DOHH2 (cell line): ENCODE measurements around the gene KLHL26.

Experiments
- H3F3A ChIP-seq: fragments of 200-600 bp; sonication (generic), shearing (Covaris generic); 2 replicates; pipeline ENCODE4 v1.6.0; 2016; ENCODE audit warnings: antibody characterized with exemption, mild to moderate bottlenecking; ENCODE audit not compliant: control insufficient read depth, insufficient read depth
- H3K27ac ChIP-seq: fragments of 200-600 bp; sonication (generic); 2 replicates; pipeline ENCODE4 v1.5.1; 2014; ENCODE audit warnings: low read depth, mild to moderate bottlenecking, low read length, moderate library complexity
- H3K27me3 ChIP-seq: fragments of 200-600 bp; sonication (generic); 2 replicates; pipeline ENCODE4 v1.6.1; 2014; ENCODE audit warnings: mild to moderate bottlenecking, low read length, mixed read lengths; ENCODE audit not compliant: control insufficient read depth
- H3K36me3 ChIP-seq: fragments of 200-600 bp; sonication (generic); 2 replicates; pipeline ENCODE4 v1.6.1; 2014; ENCODE audit warnings: mild to moderate bottlenecking, low read length, moderate library complexity, mixed read lengths; ENCODE audit not compliant: control insufficient read depth
- H3K4me1 ChIP-seq: fragments of 200-600 bp; sonication (generic); 2 replicates; pipeline ENCODE4 v1.6.1; 2014; ENCODE audit warnings: mild to moderate bottlenecking, low read length, mixed read lengths; ENCODE audit not compliant: control insufficient read depth
- H3K4me2 ChIP-seq: fragments of 200-600 bp; sonication (generic); 2 replicates; pipeline ENCODE4 v1.6.0; 2014; ENCODE audit warnings: mild to moderate bottlenecking, low read length, moderate library complexity
- H3K4me3 ChIP-seq: fragments of 200-600 bp; sonication (generic); 2 replicates; pipeline ENCODE4 v1.5.1; 2014; ENCODE audit warnings: mild to moderate bottlenecking, low read length, mixed read lengths
- H3K79me2 ChIP-seq: fragments of 200-600 bp; sonication (generic); 2 replicates; pipeline ENCODE4 v1.6.1; 2014; ENCODE audit warnings: mild to moderate bottlenecking, low read length, mixed read lengths; ENCODE audit not compliant: control insufficient read depth
- H3K9me2 ChIP-seq: fragments of 200-600 bp; sonication (generic); replicated peaks from 2 replicates; pipeline ENCODE4 v1.6.1; 2014; ENCODE audit warnings: mild to moderate bottlenecking, low read length, mixed read lengths; ENCODE audit not compliant: control insufficient read depth
- H3K9me3 ChIP-seq: fragments of 200-600 bp; sonication (generic); 2 replicates; pipeline ENCODE4 v1.6.1; 2014; ENCODE audit warnings: antibody characterized with exemption, low read length, mixed read lengths; ENCODE audit not compliant: control insufficient read depth, insufficient read depth
- H4K20me1 ChIP-seq: fragments of 200-600 bp; sonication (generic); 2 replicates; pipeline ENCODE4 v1.6.0; 2014; ENCODE audit warnings: low read depth, mild to moderate bottlenecking, antibody characterized with exemption, low read length, moderate library complexity; ENCODE audit not compliant: control insufficient read depth, insufficient read depth
- CTCF ChIP-seq: fragments of 200-600 bp; sonication (generic); IDR thresholded peaks from one replicate; pipeline ENCODE4 v1.5.1; 2014; ENCODE audit warnings: antibody characterized with exemption, mild to moderate bottlenecking, low read depth, low read length; ENCODE audit not compliant: poor library complexity, severe bottlenecking
- EZH2phosphoT487 ChIP-seq: fragments of 200-600 bp; sonication (generic); IDR thresholded peaks from 2 replicates; pipeline ENCODE4 v1.6.1; 2017; ENCODE audit warnings: borderline replicate concordance, mild to moderate bottlenecking, antibody characterized with exemption, low read length, moderate library complexity, mixed read lengths

The KLHL26 gene

GRCh38 chr19:18606281-18607225, 30.3 kb upstream of the KLHL26 start, which contains the start of gene CRLF1:
Gene CRLF1, minus strand, starts transcription at chr19:18606799. Its CDS starts 143 bp downstream, at chr19:18606656.
- H3F3A ChIP-seq = no peaks in the 10 kb centered on the region
- peaks cover 84% of the 10 kb centered on the region for H3K27me3 ChIP-seq
- no peaks in the 10 kb centered on the region for H3K9me3 ChIP-seq
- H3K4me1 ChIP-seq = peaks cover 6% of the 10 kb centered on the region; the same call in 1 of the 2 replicates
- no peaks in the 10 kb centered on the region for H4K20me1 ChIP-seq
- no peaks in the 10 kb centered on the region for H3K36me3 ChIP-seq
- no peak within 1 kb of the TSS for H3K4me2 ChIP-seq
- peak; percentile 69; the same call in 1 of the 2 replicates for TF ChIP-seq EZH2phosphoT487
- TF ChIP-seq CTCF = no peak
- H3K27ac ChIP-seq = no peak within 1 kb of the TSS
- H3K79me2 ChIP-seq = no peaks in the 10 kb centered on the region
- H3K4me3 ChIP-seq = no peak within 1 kb of the TSS
- H3K9me2 ChIP-seq = no peaks in the 10 kb centered on the region

GRCh38 chr19:18607226-18608101, 29.4 kb upstream of the KLHL26 start:
- H3K36me3 ChIP-seq = no peaks in the 10 kb centered on the region
- H3K4me3 ChIP-seq = no peak overlapping the region
- no peaks in the 10 kb centered on the region for H3K9me3 ChIP-seq
- peaks cover 87% of the 10 kb centered on the region for H3K27me3 ChIP-seq
- H3K4me1 ChIP-seq = peaks cover 15% of the 10 kb centered on the region
- no peaks in the 10 kb centered on the region for H3F3A ChIP-seq
- no peaks in the 10 kb centered on the region for H3K79me2 ChIP-seq
- TF ChIP-seq EZH2phosphoT487 = peak; percentile 93; the same call in 1 of the 2 replicates
- TF ChIP-seq CTCF = no peak
- no peaks in the 10 kb centered on the region for H4K20me1 ChIP-seq
- H3K9me2 ChIP-seq = no peaks in the 10 kb centered on the region
- H3K27ac ChIP-seq = no peak overlapping the region
- H3K4me2 ChIP-seq = no peak overlapping the region

- Histone ChIP-seq H3K4me2 (no peak overlapping the region), H3K9me2 (no peaks in the 10 kb centered on the region), H3K4me3 (no peak overlapping the region)
Observed at GRCh38 chr19:18608102-18608804, 28.6 kb upstream of the KLHL26 start.

More at GRCh38 chr19:18608102-18608804, 28.6 kb upstream of the KLHL26 start:
- H3K4me1 ChIP-seq = peaks cover 21% of the 10 kb centered on the region
- no peaks in the 10 kb centered on the region for H4K20me1 ChIP-seq
- no peaks in the 10 kb centered on the region for H3K9me3 ChIP-seq
- no peaks in the 10 kb centered on the region for H3K79me2 ChIP-seq
- H3K36me3 ChIP-seq = no peaks in the 10 kb centered on the region
- no peak overlapping the region for H3K27ac ChIP-seq
- H3F3A ChIP-seq = no peaks in the 10 kb centered on the region
- no peak for TF ChIP-seq EZH2phosphoT487
- no peak for TF ChIP-seq CTCF
- peaks cover 90% of the 10 kb centered on the region for H3K27me3 ChIP-seq
